ENCODE measurements around the gene DNAJB14.
"Not testable (repeated sequence)": the region's sequence is repeated elsewhere in the genome, so short reads cannot be mapped to it uniquely, and the experiment has no call there.

Gene DNAJB14

DNA sequence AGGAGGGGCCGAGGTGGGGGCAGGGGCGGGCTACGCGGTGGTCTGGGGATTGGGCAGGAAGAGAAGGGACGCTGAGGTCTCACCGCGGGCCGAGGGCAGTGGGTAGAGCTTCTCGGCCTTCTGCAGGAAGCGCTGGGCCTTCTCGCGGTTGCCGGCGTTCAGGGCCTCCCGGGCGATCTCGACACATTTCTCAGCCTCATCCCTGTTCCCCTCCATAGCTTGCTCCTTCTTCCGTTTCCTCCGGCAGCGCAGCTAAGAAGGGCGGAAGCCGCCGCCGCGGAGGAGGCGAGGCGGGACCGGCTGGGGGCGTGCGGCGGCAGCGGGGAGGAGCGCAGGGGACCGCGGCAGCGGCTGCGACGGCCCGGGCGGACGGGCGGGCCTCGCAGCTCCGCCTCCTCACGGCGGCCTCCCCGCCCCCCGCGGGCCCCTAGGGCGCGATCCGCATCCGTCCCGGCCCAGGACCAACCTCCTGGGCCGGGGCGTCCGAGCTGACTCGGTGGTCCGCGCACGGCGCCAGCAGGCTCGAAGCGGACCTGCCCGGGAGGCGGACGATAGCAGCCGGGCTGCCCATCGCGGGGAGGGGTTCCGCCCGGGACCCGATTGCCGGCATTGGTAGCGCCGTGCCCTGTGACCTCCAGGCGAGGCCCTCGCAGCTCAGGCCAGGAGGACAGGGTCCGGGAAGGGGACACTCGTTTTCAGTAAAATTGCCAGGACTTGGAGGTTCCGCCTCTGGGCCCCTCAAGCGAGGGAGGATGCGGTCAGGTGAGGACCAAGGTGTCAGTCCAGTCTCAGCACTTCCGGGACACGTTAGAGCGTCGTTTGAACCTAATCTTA is at the start of gene DNAJB14:
Gene DNAJB14, minus strand, starts transcription at position 263 of the 834 bp plus-strand sequence. Its CDS starts 47 bp downstream, at position 216.
- peak; percentile 88 for DNase-seq (ENCODE audit: low spot score)

DNA sequence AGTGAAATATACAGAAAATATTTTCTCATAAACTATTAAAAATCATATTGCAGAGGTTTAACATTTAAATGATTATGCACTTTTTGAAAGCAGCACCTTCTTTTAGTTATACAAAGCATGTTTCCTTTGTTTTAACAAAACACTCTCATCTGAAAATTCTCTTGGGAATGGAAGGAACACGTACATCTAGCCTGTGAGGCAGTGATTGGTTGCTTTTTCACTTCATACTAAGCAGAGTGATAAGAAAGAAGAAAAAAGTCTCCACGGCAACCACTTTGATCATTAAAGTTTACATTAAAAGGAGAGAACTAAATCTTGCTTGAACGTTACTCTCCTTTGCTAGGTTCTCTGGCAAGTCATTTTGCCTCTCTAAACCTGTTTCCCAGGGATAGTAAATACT is 45.3 kb upstream of the DNAJB14 start:
- DNase-seq (ENCODE audit: low spot score): no peak

DNA sequence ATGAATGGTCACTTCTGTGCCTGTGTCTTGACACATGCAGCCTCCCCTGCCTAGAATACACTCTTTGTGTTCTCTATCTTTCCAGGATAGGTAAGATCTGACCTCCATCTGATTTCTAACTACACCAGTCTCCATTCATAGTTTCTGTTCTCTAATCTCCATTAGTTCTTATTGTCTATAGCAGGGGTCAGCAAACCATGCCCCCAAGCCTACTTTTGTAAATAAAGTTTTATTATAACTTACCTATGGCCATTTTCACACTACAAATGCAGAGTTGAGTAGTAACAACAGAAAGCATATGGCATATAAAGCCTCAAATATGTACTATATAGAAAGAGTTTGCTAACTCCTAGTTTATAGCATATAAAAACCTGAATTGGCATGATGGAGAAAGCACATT is 41.3 kb upstream of the DNAJB14 start:
- DNase-seq (ENCODE audit: low spot score): no peak

DNA sequence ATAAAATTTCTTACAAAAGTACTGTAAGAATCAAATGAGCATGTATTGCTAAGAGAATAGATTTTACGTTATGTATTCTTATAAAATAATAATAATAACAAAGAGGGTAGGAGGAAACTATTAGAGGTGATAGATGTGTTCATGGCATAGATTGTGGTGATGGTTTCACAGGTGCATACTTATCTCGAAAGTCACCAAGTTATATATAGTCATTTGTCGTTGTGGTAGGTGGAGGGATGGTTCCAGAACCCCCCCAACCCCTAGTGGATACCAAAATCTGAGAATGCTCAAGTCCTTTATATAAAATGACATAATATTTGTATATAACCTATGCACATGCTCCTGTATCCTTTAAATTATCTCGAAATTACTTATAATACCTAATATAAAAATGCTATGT is 40.4 kb upstream of the DNAJB14 start:
- no peak for DNase-seq (ENCODE audit: low spot score)

DNA sequence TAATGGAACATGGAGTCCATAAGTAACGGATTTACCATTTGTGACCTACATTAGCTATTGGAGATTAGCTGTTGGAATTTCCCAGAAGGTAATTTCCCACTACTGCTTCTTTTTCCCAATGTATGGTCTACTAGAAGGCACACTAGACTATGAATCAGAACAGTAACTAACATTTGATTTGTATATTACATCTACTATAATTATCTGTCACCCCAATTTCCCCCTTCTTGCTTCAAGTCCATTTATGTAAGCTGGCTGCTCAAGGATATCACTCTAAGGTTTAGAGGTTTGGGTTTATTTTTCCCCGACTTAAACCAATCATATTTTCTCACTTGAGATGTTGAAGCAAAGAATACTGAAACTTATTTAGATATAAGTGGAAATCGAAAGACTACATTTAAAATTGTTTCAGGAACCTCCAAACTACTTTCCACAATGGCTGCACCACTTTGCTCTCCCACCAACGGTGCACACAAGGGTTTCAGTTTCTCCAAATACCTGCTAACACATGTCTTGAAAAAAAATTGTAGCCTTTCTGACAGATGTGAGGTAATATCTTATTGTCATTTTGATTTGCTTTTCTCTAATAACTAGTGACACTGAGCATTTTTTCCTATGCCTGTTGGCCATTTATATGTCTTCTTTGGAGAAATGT is 37.0 kb upstream of the DNAJB14 start:
- no peak for DNase-seq (ENCODE audit: low spot score)

DNA sequence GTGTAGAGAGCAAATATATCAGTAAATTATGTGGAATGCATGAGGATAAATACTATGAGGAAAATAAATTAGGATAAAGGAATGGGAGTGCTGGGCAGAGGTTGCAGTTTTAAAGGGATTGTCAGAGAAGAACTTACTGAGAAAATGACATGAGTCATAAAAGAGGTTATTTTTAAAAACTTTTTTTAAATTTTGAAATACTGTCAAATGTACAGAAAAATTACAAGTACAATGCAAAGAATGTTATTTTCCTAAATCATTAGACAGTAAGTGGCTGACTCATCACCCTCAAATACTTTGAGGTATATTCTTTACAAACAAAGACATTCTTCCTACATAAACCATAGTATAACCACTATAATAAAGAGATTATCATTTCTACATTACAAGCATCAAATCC is 33.5 kb upstream of the DNAJB14 start:
- no peak for DNase-seq (ENCODE audit: low spot score)

DNA sequence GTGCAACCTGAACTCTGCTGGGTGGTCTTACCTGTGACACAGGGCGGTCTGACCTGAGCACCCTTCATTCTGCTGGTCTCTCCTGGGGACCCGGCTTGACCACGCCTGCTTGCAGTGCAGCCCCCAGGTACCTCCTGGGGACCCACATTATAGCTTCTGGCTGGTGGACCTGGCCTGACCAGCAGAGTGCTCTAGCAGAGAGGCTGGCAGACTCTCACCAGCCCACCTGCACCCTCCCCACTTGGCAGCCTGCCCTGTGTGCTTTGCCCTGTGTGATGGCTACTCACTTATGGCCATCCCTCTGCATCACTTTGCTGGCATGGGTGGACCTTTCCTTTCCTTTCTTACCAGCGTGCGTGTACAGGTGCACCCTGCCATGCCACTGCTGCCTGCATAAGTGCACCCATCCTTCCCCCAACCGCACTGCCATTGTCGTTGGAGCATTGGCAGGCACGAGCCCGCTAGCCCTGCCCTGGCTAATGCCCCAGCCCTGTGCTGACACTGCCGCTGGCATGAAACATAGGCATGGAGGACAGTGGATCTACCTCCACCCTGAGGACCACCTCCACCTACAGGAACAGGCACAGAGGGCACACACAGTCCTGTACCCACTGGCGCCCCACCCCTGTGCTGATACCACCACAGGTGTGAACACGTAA is 25.2 kb upstream of the DNAJB14 start:
- no peak for DNase-seq (ENCODE audit: low spot score)

DNA sequence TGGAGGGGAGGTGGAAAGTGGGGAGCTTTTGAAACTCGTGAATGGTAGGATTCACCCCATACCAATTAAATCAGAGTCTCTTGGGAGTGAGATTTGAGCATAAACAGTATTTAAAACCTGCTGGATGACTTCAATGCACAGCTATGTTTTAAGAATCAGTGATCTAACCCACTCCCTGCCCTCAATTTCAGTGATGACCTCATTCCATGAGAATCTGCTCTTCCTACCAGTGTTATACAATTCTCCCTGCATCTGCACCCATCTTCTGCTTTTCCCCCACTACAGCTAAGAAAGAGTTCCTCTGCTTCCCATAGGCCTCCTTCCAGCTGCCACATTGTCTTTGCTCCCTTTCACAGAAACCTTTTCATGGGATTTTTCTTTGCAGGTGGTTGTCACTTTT is 21.9 kb upstream of the DNAJB14 start:
- DNase-seq (ENCODE audit: low spot score): peak; percentile 84

DNA sequence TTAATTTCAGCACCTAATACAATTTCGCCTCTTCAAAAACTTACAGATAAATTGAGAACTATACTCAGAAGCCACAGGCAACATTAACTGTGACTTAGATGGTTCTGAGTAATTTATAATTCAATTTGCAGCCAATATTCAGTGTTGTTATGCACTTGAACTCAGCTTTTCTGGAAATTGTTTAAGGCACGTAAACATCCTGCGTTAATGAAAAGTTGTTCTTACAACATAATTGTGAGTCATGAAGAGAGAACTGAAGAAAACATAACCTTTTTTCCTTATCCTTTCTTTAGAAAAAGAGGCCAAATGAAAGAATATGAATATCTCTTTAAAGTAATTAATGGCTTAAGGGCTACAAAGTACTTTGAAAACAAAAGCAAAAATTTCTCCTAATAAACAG is 20.3 kb upstream of the DNAJB14 start:
- DNase-seq (ENCODE audit: low spot score): no peak

DNA sequence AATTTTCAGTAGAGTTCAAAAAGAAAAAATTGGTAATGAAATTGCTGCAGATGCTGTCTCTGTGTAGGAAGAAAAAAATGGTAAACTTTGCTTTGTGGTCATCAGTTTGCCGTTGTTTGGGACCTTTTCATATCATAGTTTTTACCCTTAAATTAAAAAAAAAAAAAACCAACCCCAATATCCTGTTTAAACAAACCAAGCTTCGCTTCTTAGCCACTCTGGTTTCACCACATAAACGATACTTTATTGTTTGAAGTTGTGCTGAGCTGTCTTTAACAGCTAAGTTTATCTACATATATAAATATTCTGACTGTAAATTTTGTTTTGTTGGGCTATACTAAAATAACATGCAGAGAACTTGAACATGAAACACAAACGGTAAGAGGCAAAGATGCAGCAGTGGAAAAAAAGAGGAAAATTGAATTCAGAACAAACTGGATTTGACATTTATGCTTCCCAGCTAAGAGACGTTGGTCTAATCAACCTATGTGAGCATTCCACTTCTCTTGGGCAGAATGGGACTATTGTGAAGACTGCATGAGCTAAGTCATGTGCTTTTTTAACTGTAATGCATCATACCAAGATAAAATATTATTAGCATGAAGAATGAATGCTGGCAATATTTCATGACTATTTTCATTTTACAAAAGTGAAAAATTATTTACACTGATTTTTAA is 19.4 kb upstream of the DNAJB14 start:
- DNase-seq (ENCODE audit: low spot score): no peak

DNA sequence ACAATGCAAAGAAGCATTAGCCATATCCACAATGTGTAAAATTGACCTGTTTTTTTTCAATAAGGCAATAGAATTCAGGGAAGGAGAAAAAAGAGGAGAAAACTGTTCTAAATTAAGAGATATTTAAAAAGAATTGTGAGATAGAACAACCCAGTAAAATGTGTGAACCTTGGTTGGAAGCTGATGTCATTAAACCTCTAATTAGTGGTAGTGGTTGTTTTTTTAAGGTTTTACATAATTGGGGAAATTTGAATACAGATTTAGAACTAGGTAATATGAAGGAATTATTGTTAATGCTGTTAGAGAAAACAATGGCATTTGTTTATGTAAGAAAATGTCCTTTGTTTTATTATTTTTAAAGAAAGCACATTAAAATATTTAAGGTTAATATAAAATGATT is 18.8 kb upstream of the DNAJB14 start:
- DNase-seq (ENCODE audit: low spot score): no peak

DNA sequence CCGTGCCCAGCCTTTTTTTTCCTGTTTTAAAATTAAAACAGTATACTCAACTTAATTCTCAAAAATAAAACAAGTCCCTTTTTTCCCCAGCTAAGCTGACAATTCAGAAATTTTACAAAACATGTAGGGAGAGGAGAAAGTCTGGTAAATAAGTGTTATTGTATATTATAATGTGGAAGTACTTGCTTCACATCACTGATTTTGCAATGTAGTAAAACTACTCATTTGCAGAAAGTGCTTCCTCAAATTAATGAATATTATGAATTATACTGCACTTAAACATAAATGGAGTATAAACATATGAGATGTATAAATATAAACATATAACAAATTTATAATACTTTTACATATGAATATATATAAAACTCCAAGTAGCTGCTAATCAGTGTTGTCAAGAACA is 15.3 kb upstream of the DNAJB14 start:
- DNase-seq (ENCODE audit: low spot score): no peak

DNA sequence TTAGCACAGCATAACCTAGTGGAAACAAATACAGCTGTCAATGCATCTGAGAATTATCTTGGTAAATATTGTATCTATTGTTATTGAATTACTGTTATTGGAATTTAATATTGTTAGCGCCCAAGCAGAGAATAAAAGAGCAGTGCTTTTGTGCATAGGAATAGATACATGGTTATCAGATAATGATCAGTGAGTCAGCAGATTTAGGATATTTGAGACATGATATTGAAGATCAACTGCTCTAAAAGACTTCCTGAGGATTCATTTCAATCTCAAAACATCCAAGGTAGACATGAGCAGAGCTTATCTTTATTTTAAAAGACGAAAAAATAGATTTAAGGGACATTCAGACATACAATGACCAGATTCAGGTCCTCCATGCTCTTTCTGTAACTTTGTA is 14.2 kb upstream of the DNAJB14 start:
- no peak for DNase-seq (ENCODE audit: low spot score)

DNA sequence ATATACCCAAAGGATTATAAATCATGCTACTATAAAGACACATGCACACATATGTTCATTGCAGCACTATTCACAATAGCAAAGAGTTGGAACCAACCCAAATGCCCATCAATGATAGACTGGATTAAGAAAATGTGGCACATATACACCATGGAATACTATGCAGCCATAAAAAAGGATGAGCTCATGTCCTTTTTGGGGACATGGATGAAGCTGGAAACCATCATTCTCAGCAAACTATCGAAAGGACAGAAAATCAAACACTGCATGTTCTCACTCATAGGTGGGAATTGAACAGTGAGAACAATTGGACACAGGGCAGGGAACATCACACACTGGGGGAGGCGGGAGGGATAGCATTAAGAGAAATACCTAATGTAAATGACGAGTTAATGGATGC is 11.8 kb upstream of the DNAJB14 start:
- not testable (repeated sequence) for DNase-seq (ENCODE audit: low spot score)

DNA sequence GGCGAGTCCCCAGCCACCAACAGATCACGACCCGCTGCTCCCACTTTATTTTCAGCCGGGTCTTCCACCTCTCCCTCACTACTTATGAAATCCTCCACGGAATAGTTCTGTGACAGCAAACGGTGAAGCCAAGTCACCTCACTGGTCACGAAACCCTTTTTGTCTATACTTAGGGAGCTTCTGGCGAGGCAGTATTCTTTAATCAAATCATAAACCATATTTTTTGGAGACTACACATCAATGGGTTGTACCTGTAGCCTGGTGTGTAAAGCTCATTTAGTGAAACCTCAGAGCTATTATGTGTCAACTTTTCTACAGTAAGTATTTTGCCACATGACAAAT is 4.5 kb upstream of the DNAJB14 start:
- no peak for DNase-seq (ENCODE audit: low spot score)

DNA sequence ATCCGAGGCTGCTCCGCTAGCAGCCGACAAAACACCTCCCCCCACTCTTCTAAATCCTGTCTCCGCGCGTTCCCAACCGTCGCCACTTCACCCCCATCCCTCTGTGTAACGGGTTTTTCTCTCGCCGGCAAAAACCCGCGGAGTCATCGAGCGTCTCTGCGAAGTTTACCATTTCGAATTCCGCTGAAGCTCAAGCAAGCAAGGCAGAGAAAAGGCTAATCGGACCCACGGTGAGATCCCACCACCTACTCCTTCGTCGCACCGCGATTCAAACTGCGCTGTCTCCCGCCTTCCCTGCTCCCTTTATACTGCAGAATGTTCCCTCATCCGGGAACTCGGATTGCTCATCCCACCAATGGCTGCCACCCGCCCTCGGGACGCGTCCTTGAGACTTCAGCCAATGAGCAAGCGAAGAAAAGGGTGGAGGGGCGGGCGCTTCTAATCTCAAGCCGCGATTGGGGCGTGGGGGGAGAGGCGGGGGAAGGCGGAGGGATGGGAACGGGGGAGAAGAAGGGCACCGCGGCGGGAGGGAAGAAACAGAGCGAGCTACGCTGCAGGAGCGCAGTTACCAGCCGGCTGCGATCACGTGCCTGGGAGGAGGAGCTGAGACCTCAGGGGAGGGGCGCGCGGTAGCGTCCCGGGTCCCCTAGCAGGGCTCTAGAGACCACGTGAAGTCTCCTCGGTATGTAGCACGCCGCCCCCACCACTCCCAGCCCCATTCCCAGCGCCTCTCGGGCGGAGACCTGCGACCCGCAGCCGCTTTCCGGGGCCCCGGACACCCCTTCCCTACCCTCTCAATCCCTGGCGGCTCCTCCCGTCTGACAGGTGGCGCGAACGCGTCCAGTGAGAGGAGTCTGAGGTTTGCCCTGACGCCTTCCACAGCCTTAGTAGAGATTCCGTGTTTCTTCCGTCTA is 3.8 kb upstream of the DNAJB14 start, which contains the start of gene H2AZ1:
Gene H2AZ1, minus strand, starts transcription at position 277 of the 914 bp plus-strand sequence. Its CDS starts 105 bp downstream, at position 172.
- DNase-seq (ENCODE audit: low spot score): peak; percentile 99

DNA sequence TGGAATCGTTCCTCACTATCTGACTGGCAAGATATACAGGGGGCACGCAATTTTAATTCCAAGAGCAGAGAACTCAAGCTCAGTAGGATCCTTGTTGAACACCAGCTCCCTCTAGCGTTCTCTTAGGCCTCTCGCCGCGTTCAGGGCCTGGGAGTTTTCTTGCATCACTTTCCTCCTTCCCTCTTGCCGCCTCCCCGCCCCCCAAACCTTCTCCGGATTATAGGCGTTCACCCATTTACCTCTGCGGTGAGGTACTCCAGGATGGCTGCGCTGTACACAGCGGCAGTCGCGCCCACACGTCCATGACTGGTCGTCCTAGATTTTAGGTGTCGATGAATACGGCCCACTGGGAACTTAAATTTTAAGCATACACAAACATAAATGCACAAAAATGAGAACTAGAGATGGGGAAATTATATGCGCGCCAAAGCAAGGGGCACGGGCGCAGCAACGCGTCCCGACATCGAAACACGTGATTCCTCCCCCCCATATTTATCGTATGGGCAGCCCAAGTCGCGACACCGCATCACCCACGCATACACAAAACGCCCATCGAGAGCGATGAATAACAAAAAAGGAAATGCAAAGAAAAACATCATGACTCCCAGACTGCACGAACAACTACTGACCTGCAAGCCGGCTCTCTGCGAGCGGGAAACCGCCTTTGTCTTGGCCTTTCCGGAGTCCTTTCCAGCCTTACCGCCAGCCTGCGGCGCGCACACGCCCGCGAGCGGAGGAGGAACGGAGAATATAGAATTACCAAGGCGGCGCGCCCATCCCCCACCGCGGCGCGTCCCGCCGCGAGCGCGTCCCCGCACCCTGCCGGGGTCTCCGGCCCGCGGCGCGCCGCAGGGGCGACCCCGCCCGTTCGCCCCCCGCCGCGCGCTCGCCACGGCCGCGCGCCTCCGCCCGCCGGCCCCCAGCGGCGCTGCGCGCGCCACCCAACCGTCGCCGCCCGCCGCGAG is 2.9 kb upstream of the DNAJB14 start:
- peak; percentile 94 for DNase-seq (ENCODE audit: low spot score)

DNA sequence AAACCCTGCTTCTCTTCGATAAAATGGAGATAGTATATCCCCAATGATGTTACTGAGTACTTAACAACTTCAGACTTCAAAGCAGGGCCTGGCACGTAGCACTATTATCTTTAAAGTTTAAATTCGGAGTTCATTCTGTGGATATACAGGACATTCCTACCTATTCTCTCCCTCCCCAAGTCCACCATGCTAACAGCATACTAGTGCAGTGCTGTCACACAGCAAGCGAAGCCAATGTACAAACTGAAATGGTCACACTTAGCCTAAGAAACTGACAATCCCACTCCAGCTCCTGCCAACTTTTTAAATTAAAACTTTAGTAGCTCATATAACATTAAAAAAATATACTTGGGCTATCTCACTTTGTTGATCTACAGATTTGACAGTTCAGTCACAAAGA is 1.2 kb upstream of the DNAJB14 start:
- DNase-seq (ENCODE audit: low spot score): no peak

DNA sequence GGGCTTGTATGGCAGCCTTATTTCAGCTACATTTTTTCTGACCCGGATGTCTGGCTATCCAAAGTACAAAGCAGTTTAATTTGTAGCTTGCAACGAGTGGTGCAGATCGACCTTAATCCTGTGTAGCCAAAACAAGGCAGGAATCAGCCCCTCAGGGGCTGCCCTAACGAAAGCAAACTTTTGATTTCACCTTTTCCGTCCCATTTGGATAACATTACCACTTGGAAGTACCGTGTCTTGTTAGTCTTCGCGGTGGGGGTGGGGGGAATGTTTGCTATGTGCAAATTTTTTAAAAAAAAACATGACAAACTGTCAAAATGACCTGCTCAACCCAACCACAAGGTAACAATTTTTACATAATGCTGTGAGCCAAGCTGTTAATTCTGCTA is 766 bp upstream of the DNAJB14 start:
- DNase-seq (ENCODE audit: low spot score): no peak

DNA sequence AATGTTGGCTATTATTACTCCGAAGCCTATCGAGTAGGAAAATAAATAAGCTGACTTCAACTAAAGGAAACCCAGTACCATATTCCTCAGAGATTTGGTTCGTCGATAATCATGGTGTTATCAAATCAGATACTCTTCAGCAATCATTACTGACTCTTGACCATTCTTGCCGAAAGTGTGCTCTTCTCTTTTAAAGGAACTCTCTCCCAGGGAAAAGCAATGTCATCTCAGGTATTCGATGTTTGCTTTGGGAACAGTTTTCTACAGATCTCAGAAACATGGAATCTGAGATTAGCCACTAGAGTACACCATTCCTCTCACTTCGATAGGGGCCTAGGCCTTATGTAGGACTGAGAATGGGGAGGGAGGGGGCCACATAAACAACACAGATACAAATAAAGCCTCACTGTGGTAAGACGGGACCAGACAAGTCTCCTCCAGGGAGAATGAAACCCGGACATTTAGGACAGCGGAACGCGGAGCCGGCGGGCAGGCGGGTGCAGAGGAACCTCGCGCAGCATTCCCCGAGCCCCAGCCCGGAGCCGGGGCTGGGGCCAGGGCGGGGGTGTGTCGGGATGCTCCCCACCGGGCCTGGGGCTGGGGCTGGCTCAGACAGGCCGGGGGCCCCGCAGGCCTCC is 581 bp downstream of the DNAJB14 start:
- DNase-seq (ENCODE audit: low spot score): peak; percentile 40

Measured in kidney tubule cell (primary cell).